Ramos (cell line): ENCODE results near the gene NEGR1.

Experiments used
- in situ Hi-C: fragments of 300-500 bp; cut with MboI; formaldehyde crosslinking; loops from one replicate; pipeline ENCODE4 v1.14.3; 2022; ENCODE audit warnings: low sequenced_read_pairs; ENCODE audit not compliant: unreplicated experiment

Gene NEGR1

GRCh38 chr1:72129869-72130268 lies 152.5 kb downstream of the NEGR1 start:
- in situ Hi-C loops: no loop called here

GRCh38 chr1:72122099-72122880 lies 160.0 kb downstream of the NEGR1 start:
- in situ Hi-C loops: no loop called here

GRCh38 chr1:72119491-72119890 lies 162.8 kb downstream of the NEGR1 start:
- in situ Hi-C loops: no loop called here

- in situ Hi-C loops: no loop called here
Observed at GRCh38 chr1:72117621-72118020, 164.7 kb downstream of the NEGR1 start.

- in situ Hi-C loops: no loop called here
Observed at GRCh38 chr1:72115290-72115689, 167.0 kb downstream of the NEGR1 start.

GRCh38 chr1:72111662-72112061 lies 170.7 kb downstream of the NEGR1 start:
- in situ Hi-C loops: no loop called here

- in situ Hi-C loops: no loop called here
Observed at GRCh38 chr1:72109916-72110315, 172.4 kb downstream of the NEGR1 start.

GRCh38 chr1:72105201-72105600 lies 177.1 kb downstream of the NEGR1 start:
- in situ Hi-C loops: no loop called here

- in situ Hi-C loops: no loop called here
Observed at GRCh38 chr1:72101840-72102632, 180.3 kb downstream of the NEGR1 start.

GRCh38 chr1:72100771-72101170 lies 181.6 kb downstream of the NEGR1 start:
- in situ Hi-C loops: no loop called here

- in situ Hi-C loops: no loop called here
Observed at GRCh38 chr1:72097851-72098570, 184.3 kb downstream of the NEGR1 start.

- in situ Hi-C loops: no loop called here
Observed at GRCh38 chr1:72094209-72094608, 188.1 kb downstream of the NEGR1 start.

GRCh38 chr1:72086394-72086793 lies 195.9 kb downstream of the NEGR1 start:
- in situ Hi-C loops: no loop called here

GRCh38 chr1:72075425-72075824 lies 206.9 kb downstream of the NEGR1 start:
- in situ Hi-C loops: no loop called here

- in situ Hi-C loops: no loop called here
Observed at GRCh38 chr1:72066431-72066830, 215.9 kb downstream of the NEGR1 start.

GRCh38 chr1:72064196-72065075 lies 217.9 kb downstream of the NEGR1 start:
- in situ Hi-C loops: no loop called here

- in situ Hi-C loops: no loop called here
Observed at GRCh38 chr1:72063364-72064044, 218.8 kb downstream of the NEGR1 start.

GRCh38 chr1:72062584-72062983 lies 219.8 kb downstream of the NEGR1 start:
- in situ Hi-C loops: no loop called here

- in situ Hi-C loops: no loop called here
Observed at GRCh38 chr1:72060466-72061245, 221.7 kb downstream of the NEGR1 start.
